ENCODE measurements around the gene PLEKHA8.

Gene PLEKHA8

DNA sequence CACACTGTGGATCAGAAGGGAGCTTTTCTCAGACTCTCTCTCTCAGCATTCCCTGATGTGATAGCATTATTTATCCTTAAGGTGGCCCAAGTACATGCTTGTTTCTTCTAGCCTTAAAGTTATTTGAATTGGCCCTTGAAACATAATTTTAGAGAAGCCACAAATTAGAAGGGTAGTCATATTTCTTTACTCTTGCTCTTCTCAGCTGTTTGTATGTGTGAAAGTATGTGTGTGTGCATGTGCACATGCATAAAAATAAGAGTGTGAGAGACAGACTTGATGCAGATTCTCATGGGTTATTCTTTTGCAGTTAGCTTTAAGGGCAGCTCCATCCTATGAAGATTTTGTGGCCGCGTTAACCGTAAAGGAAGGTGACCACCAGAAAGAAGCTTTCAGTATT lies 50.1 kb downstream of the PLEKHA8 start:
- Mint-ChIP-seq H3K4me3 (no peak overlapping the region), H3K27ac (no peak overlapping the region), H3K9me3 (no peaks in the 10 kb centered on the region), H3K4me1 (peaks cover 4% of the 10 kb centered on the region), H3K36me3 (ENCODE audit: low read depth) (peaks cover 40% of the 10 kb centered on the region), H3K27me3 (ENCODE audit: low read depth, poor library complexity) (no peaks in the 10 kb centered on the region)
- DNase-seq, result no peak
- TF ChIP-seq, protein P1, sequence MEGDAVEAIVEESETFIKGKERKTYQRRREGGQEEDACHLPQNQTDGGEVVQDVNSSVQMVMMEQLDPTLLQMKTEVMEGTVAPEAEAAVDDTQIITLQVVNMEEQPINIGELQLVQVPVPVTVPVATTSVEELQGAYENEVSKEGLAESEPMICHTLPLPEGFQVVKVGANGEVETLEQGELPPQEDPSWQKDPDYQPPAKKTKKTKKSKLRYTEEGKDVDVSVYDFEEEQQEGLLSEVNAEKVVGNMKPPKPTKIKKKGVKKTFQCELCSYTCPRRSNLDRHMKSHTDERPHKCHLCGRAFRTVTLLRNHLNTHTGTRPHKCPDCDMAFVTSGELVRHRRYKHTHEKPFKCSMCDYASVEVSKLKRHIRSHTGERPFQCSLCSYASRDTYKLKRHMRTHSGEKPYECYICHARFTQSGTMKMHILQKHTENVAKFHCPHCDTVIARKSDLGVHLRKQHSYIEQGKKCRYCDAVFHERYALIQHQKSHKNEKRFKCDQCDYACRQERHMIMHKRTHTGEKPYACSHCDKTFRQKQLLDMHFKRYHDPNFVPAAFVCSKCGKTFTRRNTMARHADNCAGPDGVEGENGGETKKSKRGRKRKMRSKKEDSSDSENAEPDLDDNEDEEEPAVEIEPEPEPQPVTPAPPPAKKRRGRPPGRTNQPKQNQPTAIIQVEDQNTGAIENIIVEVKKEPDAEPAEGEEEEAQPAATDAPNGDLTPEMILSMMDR (IDR thresholded peaks at IDR 0.05), result no peak

DNA sequence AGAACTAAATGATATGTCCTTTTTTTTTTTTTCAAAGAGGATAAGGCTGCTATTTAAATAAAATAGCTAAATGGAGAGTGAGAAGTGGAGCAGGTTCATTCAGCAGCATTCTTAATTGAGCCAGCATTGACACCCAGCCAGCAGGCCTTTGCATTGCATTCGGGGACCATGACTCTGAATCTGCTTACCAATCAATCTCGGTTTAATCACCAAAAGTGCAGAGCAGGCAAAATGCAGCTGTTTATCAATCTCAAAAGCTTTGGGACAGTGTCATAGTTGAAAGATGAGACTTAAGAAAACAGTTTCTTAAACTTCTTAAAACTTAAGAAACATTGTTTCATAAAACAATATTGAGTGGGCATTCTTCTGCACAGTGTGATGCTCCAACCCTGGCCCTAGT lies 51.7 kb downstream of the PLEKHA8 start:
- DNase-seq, result no peak
- H3K27ac Mint-ChIP-seq, result no peak overlapping the region
- TF ChIP-seq, protein P1 (IDR thresholded peaks at IDR 0.05), result no peak
- H3K36me3 Mint-ChIP-seq (ENCODE audit: low read depth), result peaks cover 40% of the 10 kb centered on the region
- H3K27me3 Mint-ChIP-seq (ENCODE audit: low read depth, poor library complexity), result no peaks in the 10 kb centered on the region
- no peak overlapping the region for H3K4me3 Mint-ChIP-seq
- no peaks in the 10 kb centered on the region for H3K9me3 Mint-ChIP-seq
- peaks cover 4% of the 10 kb centered on the region for H3K4me1 Mint-ChIP-seq

DNA sequence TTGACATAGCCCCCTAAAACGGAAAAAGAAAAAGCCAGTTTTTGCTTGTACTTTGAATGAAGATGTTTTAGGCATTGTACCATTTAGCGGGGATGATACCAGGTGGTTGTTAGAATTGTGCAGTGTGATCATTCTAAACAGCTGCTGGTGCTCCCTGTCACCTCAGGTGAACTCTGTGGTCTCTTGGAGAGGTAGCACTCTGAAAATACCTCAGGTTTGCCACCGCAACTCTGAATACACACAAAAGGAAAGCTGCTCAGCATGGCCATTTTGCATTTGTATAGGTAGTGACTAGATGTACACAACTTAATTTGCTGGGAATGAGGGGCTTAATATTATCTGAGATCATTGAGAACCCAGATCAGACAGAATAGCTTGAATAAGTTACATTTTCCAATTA lies 52.6 kb downstream of the PLEKHA8 start:
- peaks cover 40% of the 10 kb centered on the region for H3K36me3 Mint-ChIP-seq (ENCODE audit: low read depth)
- no peaks in the 10 kb centered on the region for H3K9me3 Mint-ChIP-seq
- no peak overlapping the region for H3K27ac Mint-ChIP-seq
- no peaks in the 10 kb centered on the region for H3K27me3 Mint-ChIP-seq (ENCODE audit: low read depth, poor library complexity)
- TF ChIP-seq, protein P1 (IDR thresholded peaks at IDR 0.05), result no peak
- no peak for DNase-seq
- H3K4me3 Mint-ChIP-seq, result no peak overlapping the region
- peaks cover 4% of the 10 kb centered on the region for H3K4me1 Mint-ChIP-seq

DNA sequence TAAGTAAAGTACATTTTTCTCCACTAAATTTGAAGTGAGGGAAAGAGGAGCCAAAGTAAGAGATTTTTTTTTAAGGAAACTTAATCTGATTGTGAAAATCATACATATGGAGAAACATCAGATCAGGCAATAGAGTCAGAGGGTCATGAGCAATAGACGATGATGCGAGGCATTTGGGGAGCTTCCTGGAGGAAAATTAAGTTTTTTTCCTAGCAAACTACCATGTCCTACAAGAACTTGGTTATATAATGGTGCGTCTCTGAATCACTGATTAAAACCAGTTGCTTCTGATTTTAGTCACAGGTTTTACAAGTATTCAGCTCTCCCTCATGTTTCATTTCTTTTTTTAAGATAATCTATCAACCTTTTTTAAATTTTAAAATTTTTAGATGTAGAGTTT lies 54.5 kb downstream of the PLEKHA8 start:
- H3K27me3 Mint-ChIP-seq (ENCODE audit: low read depth, poor library complexity), result no peaks in the 10 kb centered on the region
- H3K9me3 Mint-ChIP-seq, result no peaks in the 10 kb centered on the region
- no peak overlapping the region for H3K27ac Mint-ChIP-seq
- TF ChIP-seq, protein P1 (IDR thresholded peaks at IDR 0.05), result no peak
- peaks cover 51% of the 10 kb centered on the region for H3K36me3 Mint-ChIP-seq (ENCODE audit: low read depth)
- H3K4me3 Mint-ChIP-seq, result no peak overlapping the region
- peaks cover 4% of the 10 kb centered on the region for H3K4me1 Mint-ChIP-seq
- DNase-seq, result no peak

DNA sequence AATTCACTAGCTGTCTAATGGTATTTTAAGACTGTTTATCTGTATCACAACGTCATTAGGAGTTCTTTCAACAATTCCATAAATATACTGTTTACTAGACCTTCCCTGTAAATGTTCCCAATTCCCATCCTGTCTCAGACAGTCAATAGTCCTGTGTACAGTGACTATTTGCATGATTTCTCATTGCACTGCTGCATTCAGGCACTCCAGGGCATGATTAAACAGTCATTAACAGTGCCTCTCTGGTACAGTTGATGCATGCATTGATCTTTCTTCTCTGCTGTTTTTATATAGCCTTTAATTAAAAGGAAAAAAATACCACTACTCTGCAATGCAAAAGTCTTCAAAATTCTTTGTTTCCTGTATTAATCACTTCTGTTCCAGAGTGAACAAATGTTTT lies 55.1 kb downstream of the PLEKHA8 start:
- H3K27ac Mint-ChIP-seq, result no peak overlapping the region
- H3K9me3 Mint-ChIP-seq, result no peaks in the 10 kb centered on the region
- TF ChIP-seq, protein P1 (IDR thresholded peaks at IDR 0.05), result no peak
- H3K27me3 Mint-ChIP-seq (ENCODE audit: low read depth, poor library complexity), result no peaks in the 10 kb centered on the region
- peaks cover 4% of the 10 kb centered on the region for H3K4me1 Mint-ChIP-seq
- H3K36me3 Mint-ChIP-seq (ENCODE audit: low read depth), result peaks cover 46% of the 10 kb centered on the region
- H3K4me3 Mint-ChIP-seq, result no peak overlapping the region
- DNase-seq, result no peak

DNA sequence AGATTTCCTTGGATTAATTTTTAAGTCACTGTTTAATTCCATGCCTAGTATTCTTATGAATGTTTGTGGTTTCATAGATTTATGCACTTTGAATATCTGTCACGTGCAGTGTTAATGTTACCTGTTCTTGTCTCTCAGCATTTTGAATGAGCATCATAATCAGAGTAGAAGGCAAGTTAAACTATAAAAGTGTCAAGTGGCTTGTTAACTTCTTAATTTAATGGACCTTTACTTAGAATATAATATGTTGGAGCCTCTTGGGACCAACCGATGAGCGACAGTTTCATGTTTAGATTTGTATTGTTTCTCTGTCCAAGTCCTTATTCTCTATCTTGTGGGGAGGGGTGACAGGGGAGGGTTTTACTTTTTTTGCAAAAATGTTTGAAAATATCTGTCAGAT lies 56.0 kb downstream of the PLEKHA8 start:
- Mint-ChIP-seq H3K4me3 (no peak overlapping the region), H3K27ac (no peak overlapping the region), H3K36me3 (ENCODE audit: low read depth) (peaks cover 39% of the 10 kb centered on the region), H3K9me3 (no peaks in the 10 kb centered on the region), H3K4me1 (peaks cover under 1% of the 10 kb centered on the region), H3K27me3 (ENCODE audit: low read depth, poor library complexity) (no peaks in the 10 kb centered on the region)
- TF ChIP-seq, protein P1 (IDR thresholded peaks at IDR 0.05), result no peak
- no peak for DNase-seq

Data from nephron progenitor cell (in vitro differentiated cells).